GM21528 (cell line): ENCODE results near the gene GATA5.
"Not testable (repeated sequence)": the region's sequence is repeated elsewhere in the genome, so short reads cannot be mapped to it uniquely, and the experiment has no call there.

Experiments
- ATAC-seq: cut with Tn5 transposase; IDR thresholded peaks from one replicate; pipeline ENCODE4 v1.9.1; 2021; ENCODE audit warnings: mild to moderate bottlenecking, moderate library complexity; ENCODE audit not compliant: unreplicated experiment, low FRiP score

GATA5 gene

DNA sequence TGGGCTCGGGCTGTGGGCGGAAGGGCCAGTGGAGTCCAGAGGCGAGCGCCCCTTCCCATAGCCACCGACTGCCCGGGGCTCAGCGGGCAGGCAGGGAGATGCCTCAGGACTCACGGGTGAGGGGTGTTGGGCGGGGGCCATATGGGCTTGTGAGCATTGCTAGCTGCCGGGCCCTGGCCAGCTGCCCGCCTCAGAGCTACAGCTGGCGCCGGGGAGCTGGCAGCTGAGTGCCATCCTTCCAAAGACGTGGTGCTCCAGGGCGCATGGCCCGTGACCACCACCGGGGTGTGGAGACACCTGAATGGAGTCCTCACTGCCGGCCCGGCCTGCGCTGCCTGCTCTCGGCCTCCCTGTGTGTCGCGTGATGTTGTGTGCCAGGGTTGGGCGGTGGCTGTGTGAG is 37.9 kb downstream of the GATA5 start:
- no peak for ATAC-seq

DNA sequence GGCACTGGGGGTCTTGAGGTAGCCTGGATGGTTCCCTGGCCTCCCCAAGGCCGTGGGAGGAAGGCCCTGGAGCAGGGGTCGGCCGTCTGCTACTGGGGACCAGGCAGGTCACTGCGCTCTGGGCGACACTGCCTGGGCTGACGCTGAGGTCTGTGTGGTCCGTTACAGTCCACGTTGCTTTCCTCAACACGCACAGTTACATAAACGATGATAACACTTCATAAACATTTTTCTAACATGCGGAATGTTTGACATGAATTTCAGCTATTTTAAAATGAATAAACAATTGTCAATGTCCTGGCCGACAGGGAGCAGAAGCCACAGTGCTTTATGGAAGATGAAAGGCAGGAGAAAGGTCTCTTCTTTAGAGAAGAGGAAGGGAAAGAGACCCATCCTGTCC is 38.3 kb downstream of the GATA5 start:
- ATAC-seq, result no peak

DNA sequence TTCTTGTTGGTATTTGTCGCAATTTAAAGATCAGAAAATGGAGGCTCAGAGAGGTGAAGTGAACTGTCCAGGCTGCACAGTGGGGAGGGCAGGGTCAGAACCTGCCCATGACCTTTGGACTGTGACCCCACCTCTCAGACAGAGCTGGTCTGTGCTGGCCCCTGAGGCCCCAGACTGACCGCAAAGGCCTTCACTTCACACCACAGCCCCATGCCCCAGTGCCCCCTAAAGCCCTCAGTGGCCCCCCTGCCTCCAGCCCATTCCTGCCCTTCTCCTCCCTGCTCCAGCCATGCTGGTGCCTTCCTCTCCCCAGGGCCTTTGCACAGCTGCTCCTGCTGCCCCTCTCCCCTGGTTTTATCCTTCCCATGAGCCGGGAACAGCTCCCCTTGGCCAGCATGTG is 39.1 kb downstream of the GATA5 start:
- ATAC-seq, result no peak

DNA sequence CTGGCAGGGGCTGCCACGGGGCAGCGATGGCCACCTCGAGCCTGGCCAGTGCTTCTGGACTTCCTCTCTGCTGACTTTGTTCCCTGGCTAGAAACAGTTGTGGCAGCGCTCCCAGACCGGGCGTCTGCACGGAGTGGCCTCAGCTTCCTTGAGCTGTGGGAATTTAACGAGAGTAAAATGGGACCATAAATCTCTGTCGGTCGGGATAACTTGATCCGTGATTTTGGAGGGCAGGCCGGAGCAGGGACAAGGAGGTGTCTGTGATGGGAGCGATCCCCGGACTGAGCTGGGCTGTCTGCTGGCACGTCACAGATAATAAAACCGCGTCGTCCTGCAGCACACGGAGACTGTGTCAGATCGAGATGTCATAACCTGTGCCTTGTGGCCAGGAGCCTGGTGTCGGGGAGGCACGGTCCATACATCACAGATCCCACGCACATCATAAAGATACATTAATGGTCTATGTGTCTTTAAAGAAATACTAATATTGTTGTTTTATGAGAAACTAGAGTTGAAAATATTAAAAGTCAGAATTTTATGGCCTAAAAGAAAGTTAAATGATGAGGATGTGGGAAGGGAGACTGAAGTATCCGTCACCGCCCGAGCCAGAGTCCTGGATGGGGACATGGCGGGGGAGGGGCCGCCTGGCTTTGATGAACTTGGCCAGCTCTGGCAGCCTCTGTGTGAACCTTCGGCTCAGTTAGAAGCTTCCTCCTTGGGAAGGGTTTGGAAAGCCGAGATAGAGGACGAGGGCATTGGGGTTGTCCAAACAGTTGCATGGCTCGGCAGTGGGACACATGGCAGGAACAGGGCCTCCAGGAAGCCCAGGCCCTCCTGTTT is 41.9 kb downstream of the GATA5 start:
- no peak for ATAC-seq

DNA sequence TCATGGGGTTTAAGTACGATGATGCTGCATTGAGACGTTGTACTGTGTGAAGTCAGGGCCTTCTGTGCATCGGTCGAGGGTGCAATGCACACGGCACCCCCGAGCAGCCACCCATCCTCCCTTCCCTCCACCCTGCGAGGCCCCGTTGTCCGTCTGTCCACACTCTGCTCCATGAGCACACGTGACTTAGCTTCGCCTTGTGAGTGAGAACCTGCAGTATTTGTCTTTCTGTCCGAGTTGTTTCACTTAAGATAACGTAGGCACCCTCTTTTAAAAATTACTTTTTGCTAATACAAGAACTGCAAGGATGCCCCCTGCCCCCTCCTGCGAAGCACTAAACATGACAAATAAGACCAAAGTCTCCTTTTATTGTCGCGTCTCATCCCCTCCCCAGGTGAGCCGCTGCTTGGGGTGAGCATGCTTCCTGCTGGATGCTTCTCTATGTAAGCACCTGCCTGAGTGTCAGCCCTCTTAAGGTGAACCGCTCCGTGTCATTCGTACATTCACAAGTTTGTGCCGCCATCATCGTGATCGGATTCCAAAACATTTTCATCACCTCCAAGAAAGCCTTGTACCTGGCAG is 44.8 kb downstream of the GATA5 start:
- no peak for ATAC-seq

DNA sequence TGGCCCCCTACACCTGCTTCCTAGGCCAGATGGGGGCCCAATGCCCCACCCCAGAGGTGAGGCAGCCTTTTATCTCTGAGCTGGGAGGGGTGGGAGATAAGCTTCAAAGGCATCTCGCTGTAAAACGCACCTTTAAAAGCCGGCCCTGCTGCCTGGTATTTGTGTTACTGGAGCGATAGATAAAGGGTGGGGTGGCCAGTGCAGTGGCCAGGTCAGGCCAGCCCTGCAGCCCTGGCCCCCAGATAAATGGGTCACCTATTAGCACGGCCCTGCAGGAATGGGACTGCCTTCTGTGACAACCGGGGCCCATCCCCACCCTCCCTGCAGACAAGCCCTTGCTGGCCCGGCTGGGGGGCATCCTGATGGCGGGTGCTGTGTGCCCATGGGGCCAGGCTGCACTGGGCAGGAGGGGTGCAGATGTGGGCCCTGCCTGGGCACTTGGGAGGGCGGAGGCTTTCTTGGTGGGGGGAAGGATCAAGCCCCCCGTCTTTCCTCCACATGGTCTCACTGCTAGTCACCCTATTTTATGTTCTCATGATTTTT is 45.4 kb downstream of the GATA5 start:
- no peak for ATAC-seq

DNA sequence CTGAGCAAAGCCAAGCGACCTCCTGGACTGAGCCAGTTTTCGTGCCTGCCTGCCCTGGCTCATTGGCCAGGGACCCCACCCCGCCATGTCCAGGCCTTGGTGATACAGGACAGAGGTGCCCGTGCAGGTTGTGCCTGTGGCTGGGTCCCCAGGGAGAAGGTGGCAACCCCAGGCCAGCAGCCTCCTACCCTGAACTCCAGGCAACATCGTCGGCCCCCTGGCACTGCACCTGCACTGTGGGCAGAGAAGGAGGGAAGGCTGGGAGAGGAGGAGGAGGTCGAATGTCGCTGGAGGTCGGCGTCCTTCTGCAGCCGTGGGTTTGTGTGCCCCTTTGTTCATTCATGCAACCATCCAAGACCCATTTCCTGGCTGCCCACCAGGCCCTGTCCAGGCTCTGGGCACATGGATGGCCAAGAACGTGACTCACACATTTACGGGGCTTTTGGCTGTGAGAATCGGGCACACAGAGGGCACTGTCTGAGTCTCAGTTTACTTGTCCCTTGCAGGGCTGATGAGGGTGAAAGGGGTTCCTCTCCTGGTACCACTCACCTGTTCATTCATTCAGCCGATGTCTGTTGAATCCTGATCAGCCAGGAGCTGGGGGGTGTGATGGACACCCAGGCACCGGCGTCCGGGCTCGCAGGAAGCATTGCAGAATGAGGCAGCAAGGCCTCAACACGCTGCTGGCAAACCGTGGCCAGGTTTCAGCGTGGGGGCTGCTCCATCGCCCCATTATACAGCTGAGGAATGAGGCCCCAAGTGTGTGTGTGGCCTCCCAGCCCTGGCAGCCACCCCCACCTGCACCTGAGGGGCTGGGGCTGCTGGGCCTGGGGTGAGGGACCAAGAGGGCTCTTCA is 46.1 kb downstream of the GATA5 start:
- no peak for ATAC-seq

DNA sequence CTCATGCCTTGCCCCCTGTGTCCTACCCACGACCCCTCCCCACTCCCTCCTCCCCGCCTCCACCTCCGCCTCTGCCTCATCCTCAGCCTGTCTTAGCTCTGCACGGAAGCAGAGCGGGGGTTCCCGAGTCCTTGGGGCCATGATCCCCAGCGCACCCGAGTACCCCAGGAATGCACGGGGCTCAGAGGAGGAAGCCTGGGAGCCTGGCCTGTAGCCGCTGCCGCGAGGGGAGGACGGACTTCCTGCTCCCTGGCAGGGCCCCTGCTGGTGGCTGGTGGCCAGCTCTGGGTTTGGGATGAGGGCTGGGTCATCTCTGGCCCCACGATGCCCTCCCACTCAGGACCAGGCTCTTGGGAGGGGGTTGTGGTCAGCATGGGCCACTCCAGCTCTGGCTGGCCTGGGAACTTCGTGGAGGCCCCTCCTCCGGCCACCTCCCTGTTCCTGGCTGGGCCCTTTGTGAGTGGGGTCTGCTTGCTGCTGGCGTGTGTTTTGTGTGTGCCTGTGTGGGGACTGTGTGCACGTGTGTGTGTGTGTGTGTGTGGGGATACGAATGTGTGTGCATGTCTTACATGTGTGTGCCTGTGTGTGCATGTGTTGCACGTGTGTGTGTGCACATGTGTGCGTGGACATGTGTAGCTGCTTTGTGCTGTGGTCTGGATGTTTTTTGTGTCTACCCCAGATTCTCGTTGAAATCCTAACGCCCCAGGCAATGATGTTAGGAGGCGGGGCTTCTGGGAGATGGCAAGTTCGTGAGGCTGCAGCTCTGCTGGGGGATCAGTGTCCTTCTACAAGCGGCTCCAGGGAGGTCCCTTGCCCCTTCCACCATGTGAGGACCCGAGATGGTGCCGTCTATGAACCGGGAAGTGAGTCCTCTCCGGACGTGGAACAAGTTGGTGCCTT is 47.1 kb downstream of the GATA5 start:
- no peak for ATAC-seq

DNA sequence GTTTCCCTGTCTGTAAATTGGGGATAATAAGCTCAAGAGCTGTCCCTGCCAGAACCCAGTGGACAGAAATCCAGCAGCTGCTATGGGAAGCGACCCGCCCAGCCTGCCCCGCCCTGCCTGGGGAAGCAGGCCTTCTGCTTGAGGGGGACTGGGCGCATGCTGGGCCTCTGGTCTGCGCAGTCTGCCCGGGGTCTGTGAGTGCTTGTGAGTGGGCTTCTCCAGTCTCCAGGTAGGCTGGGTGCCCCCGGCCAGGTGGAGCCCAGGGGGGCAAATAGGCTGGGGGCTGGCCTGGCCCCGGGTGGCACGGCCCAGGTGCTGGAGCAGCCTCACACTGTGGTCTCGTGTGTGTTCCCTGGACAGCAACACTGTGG is 47.8 kb downstream of the GATA5 start:
- no peak for ATAC-seq

DNA sequence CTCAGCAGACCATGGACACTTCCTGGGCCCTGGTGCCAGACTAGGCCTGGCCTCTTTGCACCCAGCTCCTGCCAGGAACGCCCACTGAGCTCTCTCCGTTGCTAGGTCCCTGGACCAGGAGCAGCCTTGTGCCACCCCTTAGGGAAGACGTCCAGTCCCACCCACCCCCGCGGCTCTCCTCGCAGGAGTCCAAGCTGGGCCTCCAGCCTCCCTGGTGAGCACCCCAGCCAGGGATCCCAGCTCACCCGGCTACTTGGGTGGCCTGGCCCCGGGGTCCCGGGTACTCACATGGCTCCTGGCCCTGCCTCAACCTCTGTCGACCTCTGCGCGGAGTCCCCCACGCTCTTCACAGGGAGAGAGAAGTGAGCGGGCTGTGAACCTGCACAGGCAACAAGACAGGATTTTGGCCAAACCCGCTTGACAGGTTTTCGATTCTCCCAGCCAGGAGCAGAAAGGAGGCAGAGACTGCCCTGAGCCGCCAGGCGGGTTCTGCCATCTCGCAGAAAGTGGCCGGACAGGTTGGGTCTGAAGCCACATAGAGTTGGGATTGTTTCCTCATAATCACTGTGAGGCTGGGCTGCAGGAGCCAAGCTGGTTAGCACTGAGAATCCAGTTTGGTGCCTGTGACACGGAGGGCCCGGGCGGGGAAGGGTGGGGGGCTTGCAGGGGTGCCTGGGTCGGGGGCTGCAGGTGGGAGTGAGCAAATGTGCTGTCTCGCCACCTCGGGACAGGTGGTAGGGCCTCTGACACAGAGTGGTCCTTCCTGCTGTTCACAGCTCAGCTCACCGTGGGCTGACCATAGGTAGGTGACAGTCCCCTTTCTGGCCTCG is 48.4 kb downstream of the GATA5 start, which contains the start of gene RBBP8NL:
Gene RBBP8NL (minus strand): TSS at position 368 of the 830 bp plus-strand sequence. CDS start 7,892 bp downstream, outside the sequence.
- ATAC-seq, result no peak

DNA sequence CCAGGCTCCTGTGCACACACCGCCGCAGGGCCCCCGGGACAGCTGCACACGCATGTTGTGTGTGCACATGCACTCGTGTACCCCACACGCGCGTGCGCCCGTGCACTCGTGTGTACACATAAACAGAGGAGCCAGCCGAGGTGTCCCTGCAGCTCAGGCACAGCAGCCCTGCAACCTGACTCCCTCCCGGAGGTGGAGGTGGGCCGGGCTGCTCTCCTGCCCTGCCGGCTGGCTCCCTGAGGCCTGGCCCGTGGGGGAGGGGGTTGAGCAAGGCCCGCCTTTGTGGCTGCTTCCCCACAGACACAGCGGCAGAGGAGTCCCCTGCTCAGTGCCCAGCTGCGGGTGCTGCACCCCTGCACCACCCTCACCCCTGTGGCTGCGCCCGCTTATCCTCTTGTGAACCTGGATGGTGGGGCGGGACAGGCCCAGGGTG is 49.1 kb downstream of the GATA5 start:
- no peak for ATAC-seq

DNA sequence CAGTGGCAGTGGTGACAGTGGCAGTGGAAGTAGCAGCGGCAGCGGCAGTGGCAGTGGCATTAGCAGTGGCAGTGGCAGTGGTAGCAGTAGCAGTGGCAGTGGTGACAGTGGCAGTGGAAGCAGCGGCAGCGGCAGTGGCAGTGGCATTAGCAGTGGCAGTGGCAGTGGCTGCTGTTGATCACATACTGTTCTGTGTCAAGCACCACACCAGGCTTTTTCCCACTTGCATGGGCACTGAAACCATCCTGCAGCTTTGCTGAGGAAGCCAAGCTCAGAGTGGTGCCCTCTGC is 49.8 kb downstream of the GATA5 start:
- ATAC-seq, result not testable (repeated sequence)

DNA sequence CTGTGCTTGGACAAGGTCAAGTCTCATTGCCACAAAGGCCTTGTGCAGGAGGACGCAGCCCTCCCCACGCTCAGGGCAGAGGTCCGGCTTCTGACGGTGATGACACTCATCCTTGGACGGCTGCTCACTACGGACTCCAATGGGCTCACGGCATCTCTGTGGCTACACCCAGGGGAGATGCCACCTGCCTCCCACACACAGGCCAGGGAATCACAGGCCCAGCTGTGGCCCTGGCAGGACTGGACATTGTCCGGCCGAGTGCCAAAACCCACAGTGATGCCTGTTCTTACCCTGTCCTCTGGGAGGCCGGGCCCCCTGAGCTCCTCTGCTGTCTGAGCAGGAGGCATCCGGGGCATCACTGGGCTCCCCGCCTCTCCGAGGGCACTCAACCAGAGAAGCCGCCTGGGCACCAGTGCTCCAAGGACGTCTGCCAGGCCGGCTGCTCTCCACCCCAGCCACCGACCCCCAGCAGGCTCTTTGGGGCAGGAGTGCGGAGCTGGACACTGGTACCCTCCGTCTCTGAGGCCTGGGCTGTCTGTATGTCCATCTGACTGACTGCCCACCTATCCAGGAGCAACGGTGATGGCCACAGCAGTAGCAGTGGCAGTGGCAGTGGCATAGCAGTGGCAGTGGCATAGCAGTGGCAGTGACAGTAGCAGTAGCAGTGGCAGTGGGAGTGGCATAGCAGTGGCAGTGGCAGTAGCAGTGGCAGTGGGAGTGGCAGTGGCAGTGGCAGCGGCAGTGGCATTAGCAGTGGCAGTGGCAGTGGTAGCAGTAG is 50.3 kb downstream of the GATA5 start:
- ATAC-seq, result no peak

DNA sequence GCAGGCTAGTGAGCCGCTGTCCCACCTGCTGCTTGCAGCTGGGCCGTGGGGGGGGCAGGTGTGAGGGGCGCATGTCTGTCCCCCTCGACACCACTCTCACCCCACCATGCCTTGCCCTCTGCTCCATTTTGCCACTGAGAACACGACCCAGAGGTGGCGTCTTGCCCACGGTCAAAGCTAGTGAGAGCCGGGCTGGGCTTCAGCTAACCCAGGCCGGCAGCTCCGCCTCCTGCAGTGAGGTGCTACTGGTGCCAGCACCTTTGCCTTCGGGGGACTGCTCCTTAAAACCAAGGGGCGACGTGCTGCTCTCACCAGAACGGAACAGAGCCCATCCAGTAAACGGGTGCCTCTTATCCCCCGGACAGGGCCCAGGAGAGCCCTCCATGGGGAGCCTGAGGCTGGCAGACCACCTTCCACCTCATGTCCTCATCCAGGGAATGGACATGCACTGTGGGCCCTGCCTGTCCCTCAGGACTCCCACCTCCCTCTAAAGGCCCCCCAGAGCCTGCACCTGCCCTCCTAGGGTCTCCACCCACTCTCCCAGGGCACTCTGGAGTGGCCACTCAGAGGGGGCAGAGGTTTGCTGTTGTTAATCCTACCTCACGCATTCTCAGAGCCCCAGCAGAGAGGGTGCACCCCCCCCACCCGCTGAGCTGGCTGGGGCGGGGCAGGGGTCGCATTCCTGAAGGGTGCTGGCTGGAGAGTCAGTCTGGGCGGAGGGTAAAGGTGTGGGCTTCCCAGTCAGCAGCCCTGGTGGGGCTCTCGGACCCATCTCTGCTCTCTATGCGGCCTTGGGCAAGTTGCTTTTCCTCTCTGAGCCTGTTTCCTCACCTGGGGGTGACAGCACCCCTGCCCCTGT is 51.3 kb downstream of the GATA5 start:
- no peak for ATAC-seq

DNA sequence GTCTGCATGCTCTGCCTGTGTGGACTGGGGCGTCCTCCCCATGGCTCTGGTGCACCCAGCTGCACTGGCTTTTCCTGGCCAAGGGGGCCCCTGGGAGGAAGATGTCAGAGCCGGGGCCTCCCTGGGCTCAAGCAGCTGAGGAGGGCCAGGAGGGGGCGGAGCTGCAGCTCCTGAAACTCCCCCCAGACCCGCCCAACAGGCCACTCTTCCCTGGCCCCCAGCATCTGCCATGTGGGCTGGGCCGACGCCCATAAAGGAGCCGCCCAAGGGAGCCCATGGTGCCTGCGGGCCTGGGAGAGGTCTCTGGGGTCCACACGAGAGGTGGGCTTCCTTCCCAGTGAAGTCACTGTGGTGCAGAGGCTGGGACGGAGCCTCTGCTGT is 52.5 kb downstream of the GATA5 start:
- no peak for ATAC-seq

DNA sequence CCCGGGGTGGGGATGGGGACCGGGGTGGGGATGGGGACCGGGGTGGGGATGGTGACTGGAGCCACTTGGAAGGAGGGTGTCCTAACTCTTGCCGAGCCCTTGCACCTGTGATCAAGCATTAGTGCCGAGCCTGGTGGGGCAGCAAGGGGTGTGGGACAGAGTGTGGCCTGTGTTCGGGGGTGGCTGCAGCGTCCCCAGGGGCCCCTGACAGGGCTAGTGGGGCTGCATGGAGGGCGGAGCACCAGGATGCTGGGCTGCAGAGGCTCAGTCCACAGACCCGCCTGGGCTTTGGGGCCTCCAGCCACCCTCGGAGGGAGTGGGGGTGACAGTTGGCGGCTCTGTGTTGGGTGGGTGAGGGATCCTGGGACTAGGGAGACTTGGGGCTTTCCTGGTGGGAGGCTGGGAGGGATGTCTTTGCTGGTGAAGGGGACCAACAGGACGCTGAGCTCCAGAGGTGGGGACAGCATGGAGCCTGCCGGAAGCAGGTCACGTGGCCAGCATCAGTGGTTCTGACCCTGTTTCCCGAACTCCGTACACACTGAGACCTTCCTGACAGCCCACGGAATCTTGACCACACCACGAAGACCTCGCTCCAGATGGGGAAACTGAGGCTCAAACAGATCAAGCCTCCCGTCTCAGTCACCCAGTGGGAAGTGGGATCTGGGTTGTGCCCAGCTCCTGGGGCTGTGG is 53.0 kb downstream of the GATA5 start:
- ATAC-seq, result no peak

DNA sequence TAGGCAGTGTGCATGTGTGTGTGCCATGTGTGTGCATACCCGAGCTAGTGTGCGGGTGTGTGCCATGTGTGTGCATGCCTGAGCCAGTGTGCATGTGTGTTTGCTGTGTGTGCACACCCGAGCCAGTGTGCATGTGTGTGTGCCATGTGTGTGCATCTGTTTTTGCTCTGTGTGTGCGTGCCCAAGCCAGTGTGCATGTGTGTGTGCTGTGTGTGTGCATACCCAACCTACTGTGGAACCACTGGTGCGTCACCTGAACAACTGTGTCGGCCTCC is 54.1 kb downstream of the GATA5 start:
- no peak for ATAC-seq
